Measurements from ENCODE around the gene NPDC1. TPM values are rescaled to one million over a fixed set of nuclear protein-coding genes. Genes with fewer than 3 reads are reported as not detected.
"Not testable (repeated sequence)": the region's sequence is repeated elsewhere in the genome, so short reads cannot be mapped to it uniquely, and the experiment has no call there.

Gene NPDC1
- total RNA-seq, 4 donors from 2014 or later, result 11.3 to 22.3 (median 19.0) TPM

DNA sequence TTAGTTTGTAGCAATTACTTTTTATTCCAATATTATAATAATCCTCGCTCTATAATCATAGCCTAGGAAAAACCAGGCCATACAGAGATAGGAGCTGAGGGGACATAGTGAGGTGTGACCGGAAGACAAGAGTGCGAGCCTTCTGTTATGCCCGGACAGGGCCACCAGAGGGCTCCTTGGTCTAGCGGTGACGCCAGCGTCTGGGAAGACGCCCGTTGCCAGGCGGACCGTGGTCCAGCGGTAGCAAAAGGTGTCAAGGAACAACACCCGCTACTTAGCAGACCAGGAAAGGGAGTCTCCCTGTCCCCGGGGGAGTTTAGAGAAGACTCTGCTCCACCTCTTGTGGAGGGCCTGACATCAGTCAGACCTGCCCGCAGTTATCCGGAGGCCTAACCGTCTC, 41.7 kb downstream of the NPDC1 start:
- in situ Hi-C loops (cut with MboI; ENCODE audit: low sequenced_read_pairs in 4 of 4); ATAC-seq; intact Hi-C loops (cut with DNase I; ENCODE audit: low total_unique reads): not testable (repeated sequence)

DNA sequence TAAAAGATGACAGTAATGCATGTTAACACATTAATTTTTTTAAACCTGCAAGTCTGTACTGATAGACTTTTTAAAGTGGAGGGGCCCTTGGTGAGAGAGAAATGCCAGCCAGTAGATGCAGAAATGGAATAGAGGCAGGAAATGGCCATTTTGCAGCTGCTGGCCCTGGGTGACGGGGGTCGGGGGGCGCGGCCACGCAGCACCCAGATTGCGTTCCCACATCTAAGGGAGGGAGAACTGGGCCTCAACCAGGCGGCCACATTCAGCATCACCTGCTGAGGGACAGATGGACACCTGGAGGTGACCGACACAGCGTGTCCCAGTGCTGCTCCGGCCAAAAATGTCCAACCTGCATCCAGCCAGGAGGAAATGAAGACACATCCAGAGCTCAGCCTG, 43.3 kb downstream of the NPDC1 start:
- DNase-seq, result no peak
- intact Hi-C loops (cut with DNase I; ENCODE audit: low total_unique reads) (no loop called here), in situ Hi-C loops (cut with MboI; ENCODE audit: low sequenced_read_pairs in 4 of 4) (no loop called here)
- H3K27me3 ChIP-seq, result no peaks in the 10 kb centered on the region
- no peak overlapping the region for H3K27ac ChIP-seq
- H3K9me3 ChIP-seq, result no peaks in the 10 kb centered on the region
- no peak overlapping the region for H3K4me3 ChIP-seq
- no peaks in the 10 kb centered on the region for H3K36me3 ChIP-seq
- no peak for ATAC-seq
- no peaks in the 10 kb centered on the region for H3K4me1 ChIP-seq
- no peak for TF ChIP-seq POLR2A (IDR thresholded peaks at IDR 0.05)
- TF ChIP-seq, protein P1, sequence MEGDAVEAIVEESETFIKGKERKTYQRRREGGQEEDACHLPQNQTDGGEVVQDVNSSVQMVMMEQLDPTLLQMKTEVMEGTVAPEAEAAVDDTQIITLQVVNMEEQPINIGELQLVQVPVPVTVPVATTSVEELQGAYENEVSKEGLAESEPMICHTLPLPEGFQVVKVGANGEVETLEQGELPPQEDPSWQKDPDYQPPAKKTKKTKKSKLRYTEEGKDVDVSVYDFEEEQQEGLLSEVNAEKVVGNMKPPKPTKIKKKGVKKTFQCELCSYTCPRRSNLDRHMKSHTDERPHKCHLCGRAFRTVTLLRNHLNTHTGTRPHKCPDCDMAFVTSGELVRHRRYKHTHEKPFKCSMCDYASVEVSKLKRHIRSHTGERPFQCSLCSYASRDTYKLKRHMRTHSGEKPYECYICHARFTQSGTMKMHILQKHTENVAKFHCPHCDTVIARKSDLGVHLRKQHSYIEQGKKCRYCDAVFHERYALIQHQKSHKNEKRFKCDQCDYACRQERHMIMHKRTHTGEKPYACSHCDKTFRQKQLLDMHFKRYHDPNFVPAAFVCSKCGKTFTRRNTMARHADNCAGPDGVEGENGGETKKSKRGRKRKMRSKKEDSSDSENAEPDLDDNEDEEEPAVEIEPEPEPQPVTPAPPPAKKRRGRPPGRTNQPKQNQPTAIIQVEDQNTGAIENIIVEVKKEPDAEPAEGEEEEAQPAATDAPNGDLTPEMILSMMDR (IDR thresholded peaks at IDR 0.05 in 4 of 5, conservative IDR thresholded peaks at IDR 0.05 in 1 of 5), result no peak

More for the DNA sequence above, 41.7 kb downstream of the NPDC1 start:
- H3K27ac ChIP-seq, H3K27me3 ChIP-seq, H3K36me3 ChIP-seq, H3K9me3 ChIP-seq, H3K4me3 ChIP-seq, DNase-seq, H3K4me1 ChIP-seq: not testable (repeated sequence)
- TF ChIP-seq, protein P1 (IDR thresholded peaks at IDR 0.05 in 4 of 5, conservative IDR thresholded peaks at IDR 0.05 in 1 of 5), result peak in 3 of 5 experiments; percentile 17 to 47 (median 23)

DNA sequence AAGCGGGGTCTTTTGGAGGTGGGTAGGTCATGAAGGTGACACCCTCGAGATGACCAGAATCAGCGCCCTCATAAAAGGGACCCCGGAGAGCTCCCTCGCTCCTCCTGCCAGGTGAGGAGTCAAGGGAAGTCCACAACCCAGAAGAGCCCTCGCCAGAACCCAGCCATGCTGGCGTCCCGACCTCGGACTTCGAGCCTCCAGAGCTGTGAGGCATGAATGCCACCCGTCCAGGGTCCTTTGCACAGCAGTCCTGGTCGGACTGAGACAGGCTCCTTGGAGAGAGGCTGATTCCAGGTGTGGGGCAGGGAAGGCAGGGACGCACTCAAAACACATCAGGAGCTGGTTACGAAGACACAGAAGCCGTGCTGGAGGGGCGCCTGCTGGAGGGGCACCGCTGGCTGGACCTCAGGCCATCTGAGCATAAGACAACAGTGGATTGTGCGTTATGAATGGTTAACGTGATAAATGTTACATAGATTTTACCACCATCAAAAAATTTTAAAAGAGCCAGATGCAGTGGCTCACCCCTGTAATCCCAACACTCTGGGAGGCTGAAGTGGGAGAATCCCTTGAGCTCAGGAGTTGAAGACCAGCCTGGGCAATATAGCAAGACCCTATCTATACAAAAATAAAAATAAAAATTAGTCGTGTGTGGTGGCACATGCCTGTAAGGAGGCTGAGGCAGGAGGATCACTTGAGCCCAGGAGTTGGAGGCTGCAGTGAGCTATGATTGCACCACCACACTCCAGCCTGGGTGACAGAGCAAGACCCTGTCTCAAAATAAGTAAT, 43.9 kb downstream of the NPDC1 start:
- intact Hi-C loops (cut with DNase I; ENCODE audit: low total_unique reads), result no loop called here
- Histone ChIP-seq H3K9me3 (no peaks in the 10 kb centered on the region), H3K4me3 (no peak overlapping the region), H3K36me3 (no peaks in the 10 kb centered on the region), H3K4me1 (no peaks in the 10 kb centered on the region), H3K27me3 (peaks cover 0 to under 1% (median 0%) of the 10 kb centered on the region in 3 donors), H3K27ac (no peak overlapping the region)
- DNase-seq (no peak), ATAC-seq (no peak)
- TF ChIP-seq, protein P1 (IDR thresholded peaks at IDR 0.05 in 4 of 5, conservative IDR thresholded peaks at IDR 0.05 in 1 of 5), result no peak
- no peak for TF ChIP-seq POLR2A (IDR thresholded peaks at IDR 0.05)
- in situ Hi-C loops (cut with MboI; ENCODE audit: low sequenced_read_pairs in 4 of 4), result no loop called here

DNA sequence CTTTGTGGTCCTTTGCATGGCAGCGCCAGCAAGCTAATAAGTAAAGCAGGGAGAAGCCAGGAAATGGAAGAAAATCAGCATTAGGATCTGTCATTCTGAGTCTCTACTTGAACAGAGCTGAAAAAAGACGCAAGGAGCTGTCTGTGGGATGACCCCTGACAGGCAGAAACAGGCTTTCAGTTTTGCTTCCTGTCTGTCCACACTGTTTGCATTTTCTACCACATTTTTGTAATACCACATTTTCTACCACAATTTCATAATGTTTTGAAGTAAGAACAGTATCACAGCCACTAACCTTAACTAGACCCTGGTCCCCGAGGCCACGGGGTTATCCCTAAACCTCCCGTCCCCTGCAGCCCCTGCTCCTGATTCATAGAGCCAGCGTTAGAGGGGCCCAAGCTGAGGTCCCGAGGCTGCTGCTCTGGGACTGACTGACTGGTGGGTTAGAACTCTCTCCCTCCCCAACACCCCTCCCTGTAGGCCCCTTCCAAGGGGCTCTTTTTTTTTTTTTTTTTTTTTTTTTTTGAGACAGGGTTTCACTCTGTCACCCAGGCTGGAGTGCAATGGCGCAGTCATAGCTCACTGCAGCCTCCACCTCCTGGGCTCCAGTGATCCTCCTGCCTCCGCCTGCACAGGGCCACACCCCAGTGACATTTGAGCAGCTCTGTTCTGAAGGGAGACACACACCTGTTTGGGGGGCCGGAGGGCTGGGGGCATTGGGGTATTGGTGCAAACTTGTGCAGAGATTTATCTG, 45.6 kb downstream of the NPDC1 start:
- ATAC-seq, result no peak
- no peaks in the 10 kb centered on the region for H3K4me1 ChIP-seq
- intact Hi-C loops (cut with DNase I; ENCODE audit: low total_unique reads), result no loop called here
- peaks cover 9 to 17% (median 15%) of the 10 kb centered on the region in 3 donors for H3K27me3 ChIP-seq
- no peaks in the 10 kb centered on the region for H3K36me3 ChIP-seq
- H3K9me3 ChIP-seq, result no peaks in the 10 kb centered on the region
- H3K4me3 ChIP-seq, result no peak overlapping the region
- in situ Hi-C loops (cut with MboI; ENCODE audit: low sequenced_read_pairs in 4 of 4), result no loop called here
- TF ChIP-seq, protein P1 (IDR thresholded peaks at IDR 0.05 in 4 of 5, conservative IDR thresholded peaks at IDR 0.05 in 1 of 5), result no peak
- no peak for TF ChIP-seq POLR2A (IDR thresholded peaks at IDR 0.05)
- DNase-seq, result no peak
- H3K27ac ChIP-seq, result no peak overlapping the region
